ENCODE data around the gene RIPOR2.

Gene RIPOR2

GRCh38 chr6:24859608-24860200 lies 76.1 kb downstream of the RIPOR2 start:
- peaks cover 43% of the 10 kb centered on the region for H3K36me3 Mint-ChIP-seq
- no peaks in the 10 kb centered on the region for H3K9me3 Mint-ChIP-seq
- peak overlapping the region; percentile 95 for H3K27ac Mint-ChIP-seq
- no peaks in the 10 kb centered on the region for H3K27me3 Mint-ChIP-seq
- DNase-seq (ENCODE audit: low spot score in 2 of 2) = no peak
- ATAC-seq (ENCODE audit: low read depth) = no peak
- H3K4me3 Mint-ChIP-seq = peak overlapping the region; percentile 43
- peaks cover 59% of the 10 kb centered on the region for H3K4me1 Mint-ChIP-seq

- Mint-ChIP-seq H3K4me3 (peak overlapping the region; percentile 21), H3K27me3 (no peaks in the 10 kb centered on the region), H3K9me3 (no peaks in the 10 kb centered on the region), H3K36me3 (peaks cover 40% of the 10 kb centered on the region), H3K27ac (peak overlapping the region; percentile 95), H3K4me1 (peaks cover 60% of the 10 kb centered on the region)
- ATAC-seq (ENCODE audit: low read depth) (no peak), DNase-seq (ENCODE audit: low spot score in 2 of 2) (no peak)
Observed at GRCh38 chr6:24859132-24859531, 76.6 kb downstream of the RIPOR2 start.

GRCh38 chr6:24858177-24858653 lies 77.5 kb downstream of the RIPOR2 start:
- no peaks in the 10 kb centered on the region for H3K27me3 Mint-ChIP-seq
- H3K4me3 Mint-ChIP-seq = peak overlapping the region; percentile 80
- peak overlapping the region; percentile 95 for H3K27ac Mint-ChIP-seq
- peak; percentile 89 for ATAC-seq (ENCODE audit: low read depth)
- DNase-seq (ENCODE audit: low spot score in 2 of 2) = peak; percentile 33 to 74
- H3K4me1 Mint-ChIP-seq = peaks cover 60% of the 10 kb centered on the region
- H3K9me3 Mint-ChIP-seq = no peaks in the 10 kb centered on the region
- peaks cover 46% of the 10 kb centered on the region for H3K36me3 Mint-ChIP-seq

GRCh38 chr6:24856901-24857670 lies 78.7 kb downstream of the RIPOR2 start:
- Mint-ChIP-seq H3K27me3 (no peaks in the 10 kb centered on the region), H3K36me3 (peaks cover 53% of the 10 kb centered on the region), H3K27ac (peak overlapping the region; percentile 95), H3K9me3 (no peaks in the 10 kb centered on the region), H3K4me1 (peaks cover 52% of the 10 kb centered on the region), H3K4me3 (peak overlapping the region; percentile 80)
- DNase-seq (ENCODE audit: low spot score in 2 of 2) = no peak
- no peak for ATAC-seq (ENCODE audit: low read depth)

GRCh38 chr6:24856246-24856599 lies 79.5 kb downstream of the RIPOR2 start:
- Mint-ChIP-seq H3K27me3 (no peaks in the 10 kb centered on the region), H3K36me3 (peaks cover 53% of the 10 kb centered on the region), H3K4me1 (peaks cover 46% of the 10 kb centered on the region), H3K27ac (peak overlapping the region; percentile 95), H3K9me3 (no peaks in the 10 kb centered on the region), H3K4me3 (no peak overlapping the region)
- DNase-seq (ENCODE audit: low spot score in 2 of 2) (no peak), ATAC-seq (ENCODE audit: low read depth) (no peak)

GRCh38 chr6:24855395-24856245 lies 80.1 kb downstream of the RIPOR2 start:
- Mint-ChIP-seq H3K4me3 (no peak overlapping the region), H3K9me3 (no peaks in the 10 kb centered on the region), H3K27ac (peak overlapping the region; percentile 95), H3K4me1 (peaks cover 40% of the 10 kb centered on the region), H3K36me3 (peaks cover 49% of the 10 kb centered on the region), H3K27me3 (no peaks in the 10 kb centered on the region)
- DNase-seq (ENCODE audit: low spot score in 2 of 2) = peak; percentile 48 to 66
- ATAC-seq (ENCODE audit: low read depth) = peak; percentile 21

- DNase-seq (ENCODE audit: low spot score in 2 of 2) (no peak), ATAC-seq (ENCODE audit: low read depth) (peak; percentile 7)
- Mint-ChIP-seq H3K4me1 (peaks cover 27% of the 10 kb centered on the region), H3K9me3 (no peaks in the 10 kb centered on the region), H3K36me3 (peaks cover 44% of the 10 kb centered on the region), H3K27me3 (no peaks in the 10 kb centered on the region), H3K27ac (peak overlapping the region; percentile 86), H3K4me3 (no peak overlapping the region)
Observed at GRCh38 chr6:24854077-24854666, 81.6 kb downstream of the RIPOR2 start.

- Mint-ChIP-seq H3K4me3 (no peak overlapping the region), H3K27me3 (no peaks in the 10 kb centered on the region), H3K9me3 (no peaks in the 10 kb centered on the region), H3K4me1 (peaks cover 8% of the 10 kb centered on the region), H3K27ac (peak overlapping the region; percentile 79), H3K36me3 (peaks cover 50% of the 10 kb centered on the region)
- no peak for ATAC-seq (ENCODE audit: low read depth)
- DNase-seq (ENCODE audit: low spot score in 2 of 2) = no peak
Observed at GRCh38 chr6:24851086-24851485, 84.7 kb downstream of the RIPOR2 start.

GRCh38 chr6:24849713-24850112 lies 86.0 kb downstream of the RIPOR2 start:
- ATAC-seq (ENCODE audit: low read depth) (no peak), DNase-seq (ENCODE audit: low spot score in 2 of 2) (no peak)
- Mint-ChIP-seq H3K27me3 (no peaks in the 10 kb centered on the region), H3K4me3 (no peak overlapping the region), H3K36me3 (peaks cover 55% of the 10 kb centered on the region), H3K27ac (peak overlapping the region; percentile 79), H3K9me3 (no peaks in the 10 kb centered on the region), H3K4me1 (peaks cover 10% of the 10 kb centered on the region)

GRCh38 chr6:24848461-24848860 lies 87.3 kb downstream of the RIPOR2 start:
- no peaks in the 10 kb centered on the region for H3K27me3 Mint-ChIP-seq
- ATAC-seq (ENCODE audit: low read depth) (no peak), DNase-seq (ENCODE audit: low spot score in 2 of 2) (no peak)
- peak overlapping the region; percentile 63 for H3K27ac Mint-ChIP-seq
- no peaks in the 10 kb centered on the region for H3K9me3 Mint-ChIP-seq
- H3K4me1 Mint-ChIP-seq = peaks cover 7% of the 10 kb centered on the region
- no peak overlapping the region for H3K4me3 Mint-ChIP-seq
- peaks cover 52% of the 10 kb centered on the region for H3K36me3 Mint-ChIP-seq

- H3K4me1 Mint-ChIP-seq = peaks cover 7% of the 10 kb centered on the region
- H3K36me3 Mint-ChIP-seq = peaks cover 50% of the 10 kb centered on the region
- no peaks in the 10 kb centered on the region for H3K9me3 Mint-ChIP-seq
Observed at GRCh38 chr6:24847402-24847801, 88.4 kb downstream of the RIPOR2 start.

GRCh38 chr6:24845578-24845977 lies 90.2 kb downstream of the RIPOR2 start:
- Mint-ChIP-seq H3K27me3 (no peaks in the 10 kb centered on the region), H3K36me3 (peaks cover 61% of the 10 kb centered on the region), H3K4me3 (no peak overlapping the region), H3K27ac (peak overlapping the region; percentile 67), H3K4me1 (peaks cover 10% of the 10 kb centered on the region), H3K9me3 (no peaks in the 10 kb centered on the region)
- peak; percentile 58 for ATAC-seq (ENCODE audit: low read depth)
- DNase-seq (ENCODE audit: low spot score in 2 of 2) = no peak

More at GRCh38 chr6:24847402-24847801, 88.4 kb downstream of the RIPOR2 start:
- Mint-ChIP-seq H3K27ac (peak overlapping the region; percentile 50), H3K4me3 (no peak overlapping the region), H3K27me3 (no peaks in the 10 kb centered on the region)
- no peak for ATAC-seq (ENCODE audit: low read depth)
- DNase-seq (ENCODE audit: low spot score in 2 of 2) = no peak

GRCh38 chr6:24844903-24845302 lies 90.9 kb downstream of the RIPOR2 start:
- no peaks in the 10 kb centered on the region for H3K9me3 Mint-ChIP-seq
- no peak for DNase-seq (ENCODE audit: low spot score in 2 of 2)
- H3K4me3 Mint-ChIP-seq = no peak overlapping the region
- peaks cover 62% of the 10 kb centered on the region for H3K36me3 Mint-ChIP-seq
- peak overlapping the region; percentile 67 for H3K27ac Mint-ChIP-seq
- no peaks in the 10 kb centered on the region for H3K27me3 Mint-ChIP-seq
- no peak for ATAC-seq (ENCODE audit: low read depth)
- peaks cover 10% of the 10 kb centered on the region for H3K4me1 Mint-ChIP-seq

Measured in memory B cell (primary cell).